ENCODE results near the gene ABCA5.
"Not testable (repeated sequence)": the region's sequence is repeated elsewhere in the genome, so short reads cannot be mapped to it uniquely, and the experiment has no call there.

Gene ABCA5

DNA sequence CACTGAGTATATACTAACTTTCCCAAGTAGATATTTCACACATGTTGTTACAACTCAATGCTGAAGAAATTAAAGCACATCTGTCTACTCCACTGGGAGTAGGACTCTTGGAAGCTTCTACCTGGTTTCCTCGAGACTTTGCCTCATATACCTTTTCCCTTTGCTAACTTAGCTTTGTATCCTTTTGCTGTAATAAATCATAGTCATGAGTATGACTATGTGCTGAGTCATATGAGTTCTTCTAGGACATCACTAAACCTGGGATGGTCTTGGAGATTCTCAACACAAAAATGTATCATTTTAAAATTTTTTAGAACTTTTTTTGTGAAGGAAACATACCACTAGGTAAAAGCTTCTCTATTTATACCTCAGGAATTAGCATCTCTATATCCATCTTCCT is 39.8 kb downstream of the ABCA5 start:
- Histone ChIP-seq H3K36me3 (ENCODE audit: control insufficient read depth, insufficient read depth, low read length) (no peaks in the 10 kb centered on the region), H3K9ac (no peak overlapping the region), H3K4me2 (ENCODE audit: low read length) (no peak overlapping the region), H3K27me3 (ENCODE audit: control insufficient read depth, insufficient read depth, low read length) (no peaks in the 10 kb centered on the region), H3K79me2 (no peaks in the 10 kb centered on the region), H3K27ac (no peak overlapping the region), H3K9me3 (ENCODE audit: control insufficient read depth, low read length) (no peaks in the 10 kb centered on the region), H2AFZ (no peak overlapping the region), H3K4me3 (ENCODE audit: low read depth, low read length) (no peak overlapping the region), H3K4me1 (no peaks in the 10 kb centered on the region)
- TF ChIP-seq CTCF (IDR thresholded peaks at IDR 0.05), result no peak

DNA sequence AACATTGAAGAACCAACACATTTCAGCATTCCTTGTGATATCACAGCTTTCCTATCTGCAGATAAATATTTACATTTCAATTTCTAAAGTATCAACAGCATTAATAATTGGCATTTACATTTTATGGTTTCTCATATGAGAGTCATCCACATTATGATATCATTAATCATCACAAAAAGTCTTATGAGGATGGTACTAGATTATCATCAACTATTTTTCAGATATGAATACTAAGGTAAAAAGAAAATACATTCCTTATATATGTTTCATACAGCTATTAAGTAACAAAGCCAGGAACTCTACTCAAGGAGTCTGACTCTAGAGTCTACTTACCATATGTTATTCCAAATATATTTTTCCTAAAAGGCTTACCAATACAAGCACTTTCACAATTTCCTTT is 40.7 kb downstream of the ABCA5 start:
- Histone ChIP-seq H3K4me3 (ENCODE audit: low read depth, low read length) (no peak overlapping the region), H3K79me2 (no peaks in the 10 kb centered on the region), H3K4me2 (ENCODE audit: low read length) (no peak overlapping the region), H3K9me3 (ENCODE audit: control insufficient read depth, low read length) (no peaks in the 10 kb centered on the region), H3K27me3 (ENCODE audit: control insufficient read depth, insufficient read depth, low read length) (no peaks in the 10 kb centered on the region), H2AFZ (no peak overlapping the region), H3K4me1 (no peaks in the 10 kb centered on the region), H3K9ac (no peak overlapping the region), H3K27ac (no peak overlapping the region), H3K36me3 (ENCODE audit: control insufficient read depth, insufficient read depth, low read length) (no peaks in the 10 kb centered on the region)
- TF ChIP-seq CTCF (IDR thresholded peaks at IDR 0.05), result no peak

DNA sequence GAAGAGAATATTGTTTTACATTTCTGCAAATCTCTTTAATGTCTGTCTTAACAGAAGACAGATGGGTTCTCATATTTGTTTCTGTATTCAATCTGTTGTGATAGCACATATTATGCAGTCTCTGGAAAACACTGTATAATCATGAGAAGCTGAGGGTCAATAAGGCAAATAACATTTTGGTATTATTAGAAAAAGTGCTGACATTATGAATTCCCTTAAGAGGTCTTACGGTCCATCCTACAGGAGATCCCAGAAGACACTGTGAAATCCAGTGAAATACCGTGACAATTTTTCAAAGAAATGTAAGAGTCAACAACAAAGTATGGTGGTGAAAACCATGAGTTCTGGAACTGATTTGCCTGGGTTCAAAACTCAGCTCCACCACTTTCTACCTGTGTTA is 42.3 kb downstream of the ABCA5 start:
- Histone ChIP-seq H3K79me2 (no peaks in the 10 kb centered on the region), H2AFZ (no peak overlapping the region), H3K27me3 (ENCODE audit: control insufficient read depth, insufficient read depth, low read length) (no peaks in the 10 kb centered on the region), H3K27ac (no peak overlapping the region), H3K4me1 (no peaks in the 10 kb centered on the region), H3K4me3 (ENCODE audit: low read depth, low read length) (no peak overlapping the region), H3K4me2 (ENCODE audit: low read length) (no peak overlapping the region), H3K9ac (no peak overlapping the region), H3K9me3 (ENCODE audit: control insufficient read depth, low read length) (no peaks in the 10 kb centered on the region), H3K36me3 (ENCODE audit: control insufficient read depth, insufficient read depth, low read length) (no peaks in the 10 kb centered on the region)
- TF ChIP-seq CTCF (IDR thresholded peaks at IDR 0.05), result no peak

DNA sequence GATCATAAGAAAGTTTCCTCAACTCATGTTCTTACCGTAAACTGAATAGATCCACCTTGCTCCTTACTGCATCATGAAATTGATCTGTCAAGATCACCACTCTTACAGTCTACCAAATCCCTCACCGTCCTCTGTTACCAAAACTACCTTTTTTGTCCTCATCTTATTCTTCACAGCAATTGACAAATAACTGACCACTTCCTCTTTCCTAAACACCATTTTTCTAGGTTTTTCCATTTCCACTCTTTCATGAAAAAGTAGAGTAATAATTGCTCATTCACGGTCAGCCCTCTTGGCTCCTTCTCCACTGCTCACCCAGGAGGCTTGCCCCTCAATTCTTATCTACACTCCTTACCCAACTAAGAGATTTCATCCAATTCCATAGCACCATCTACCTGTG is 44.9 kb downstream of the ABCA5 start:
- Histone ChIP-seq H3K9me3 (ENCODE audit: control insufficient read depth, low read length) (no peaks in the 10 kb centered on the region), H3K9ac (no peak overlapping the region), H3K36me3 (ENCODE audit: control insufficient read depth, insufficient read depth, low read length) (no peaks in the 10 kb centered on the region), H3K4me1 (no peaks in the 10 kb centered on the region), H3K27me3 (ENCODE audit: control insufficient read depth, insufficient read depth, low read length) (no peaks in the 10 kb centered on the region), H3K27ac (no peak overlapping the region), H3K79me2 (no peaks in the 10 kb centered on the region), H3K4me2 (ENCODE audit: low read length) (no peak overlapping the region), H3K4me3 (ENCODE audit: low read depth, low read length) (no peak overlapping the region), H2AFZ (no peak overlapping the region)
- TF ChIP-seq CTCF (IDR thresholded peaks at IDR 0.05), result no peak

- H3K4me3 ChIP-seq (ENCODE audit: low read depth, low read length); H3K4me2 ChIP-seq (ENCODE audit: low read length); H3K4me1 ChIP-seq; H3K9ac ChIP-seq; H2AFZ ChIP-seq; H3K9me3 ChIP-seq (ENCODE audit: control insufficient read depth, low read length); H3K27me3 ChIP-seq (ENCODE audit: control insufficient read depth, insufficient read depth, low read length); H3K36me3 ChIP-seq (ENCODE audit: control insufficient read depth, insufficient read depth, low read length); H3K27ac ChIP-seq; H3K79me2 ChIP-seq: not testable (repeated sequence)
Measured at GRCh38 chr17:69276279-69276678, 50.7 kb downstream of the ABCA5 start.
